ENCODE measurements around the gene PRR20D.
"Not testable (repeated sequence)": the region's sequence is repeated elsewhere in the genome, so short reads cannot be mapped to it uniquely, and the experiment has no call there.

The PRR20D gene

DNA sequence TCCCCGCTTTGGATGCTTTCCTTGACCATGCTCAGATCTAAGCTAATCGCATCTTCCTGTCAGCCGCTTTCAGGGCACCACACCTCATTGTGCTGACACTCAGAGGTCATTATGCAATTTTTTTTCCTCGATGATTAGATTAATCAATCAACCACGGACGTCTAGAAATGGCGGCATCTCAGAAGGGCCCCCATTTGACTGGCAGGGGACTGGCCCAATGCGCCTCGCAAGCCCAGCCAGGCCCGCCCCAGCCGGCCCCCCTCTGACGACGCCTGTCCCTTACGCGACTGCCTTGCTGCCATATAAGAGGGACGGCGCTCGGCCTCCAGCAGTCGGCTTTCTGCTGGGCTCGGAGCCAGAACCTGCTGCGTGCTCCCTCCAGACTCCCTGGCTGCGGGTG is at the start of gene PRR20D:
PRR20D (plus strand) TSS at position 301 of the 400 bp plus-strand sequence. CDS start 387 bp downstream, outside the sequence.
- DNase-seq (ENCODE audit: low read depth) = not testable (repeated sequence)

DNA sequence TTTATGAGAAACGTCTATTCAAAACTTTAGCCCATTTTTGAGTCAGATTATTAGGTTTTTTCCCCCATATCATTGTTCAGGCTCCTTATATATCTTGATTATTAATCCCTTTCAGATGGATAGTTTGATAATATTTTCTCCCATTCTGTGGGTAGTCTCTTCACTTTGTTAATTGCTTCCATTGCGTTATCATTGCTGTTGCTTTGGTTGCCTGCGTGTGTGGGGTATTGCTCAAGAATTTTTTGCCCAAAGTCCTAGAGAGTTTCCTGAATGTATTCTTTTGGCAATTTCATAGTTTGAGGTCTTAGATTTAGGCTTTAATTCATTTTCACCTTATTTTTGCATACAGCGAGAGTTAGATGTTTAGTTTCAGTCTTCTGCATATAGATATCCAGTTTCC is 45.5 kb upstream of the PRR20D start:
- DNase-seq (ENCODE audit: low read depth) = no peak

DNA sequence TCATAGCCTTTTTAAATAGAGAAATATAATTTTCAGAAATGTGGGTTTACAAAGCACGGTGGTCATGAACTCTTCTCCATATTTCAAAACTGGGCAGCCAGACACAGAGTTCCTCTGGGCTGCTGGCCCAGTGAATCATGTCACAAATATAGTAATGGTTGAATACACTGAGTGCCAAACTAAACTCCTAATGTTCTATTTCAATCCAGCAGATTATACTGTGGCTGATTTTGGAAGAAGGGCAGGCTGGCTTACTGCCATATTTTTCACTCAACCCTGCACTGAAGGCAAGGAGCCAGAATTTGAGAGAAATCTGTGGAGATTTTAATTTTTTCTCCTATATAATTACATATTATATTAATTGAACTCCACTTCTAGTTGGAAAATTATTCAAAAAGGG is 36.8 kb upstream of the PRR20D start:
- no peak for DNase-seq (ENCODE audit: low read depth)

DNA sequence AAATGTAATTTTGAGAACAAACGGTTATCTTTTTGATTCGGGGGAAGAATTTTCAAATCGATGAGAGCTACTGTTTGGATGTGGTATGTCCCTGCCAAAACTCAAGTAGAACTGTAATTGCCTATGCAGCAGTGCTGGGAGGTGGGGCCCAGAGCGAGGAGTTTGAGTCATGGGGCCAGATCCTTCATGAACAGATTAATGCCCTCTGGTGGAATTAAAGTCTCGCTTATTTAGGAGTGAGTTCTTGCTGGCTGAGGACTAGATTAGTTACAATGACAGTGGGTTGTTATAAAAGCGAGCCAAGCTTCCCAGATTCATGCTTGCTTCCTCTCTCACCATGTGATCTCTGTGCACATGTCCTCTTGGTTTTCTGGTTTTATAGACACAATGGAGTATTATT is 31.5 kb upstream of the PRR20D start:
- DNase-seq (ENCODE audit: low read depth) = no peak

DNA sequence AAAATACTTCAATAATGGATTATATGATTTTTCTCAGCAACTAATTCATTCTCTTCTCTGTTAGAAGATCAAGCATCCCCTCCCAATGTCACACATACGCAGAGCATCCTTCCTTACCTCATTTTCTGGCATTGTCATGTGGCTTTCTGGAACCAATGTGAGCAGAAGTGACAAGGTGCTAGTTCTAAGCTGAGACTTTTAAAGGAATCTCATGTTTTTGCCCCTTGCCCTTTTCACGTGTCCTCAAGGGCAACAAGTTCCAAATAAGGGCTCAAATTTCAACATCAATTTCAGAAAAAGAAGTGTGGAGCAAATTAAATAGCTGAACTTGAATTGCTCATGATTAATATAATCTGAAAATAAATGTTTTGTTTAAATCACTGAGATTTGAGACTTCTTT is 24.3 kb upstream of the PRR20D start:
- DNase-seq (ENCODE audit: low read depth) = no peak

DNA sequence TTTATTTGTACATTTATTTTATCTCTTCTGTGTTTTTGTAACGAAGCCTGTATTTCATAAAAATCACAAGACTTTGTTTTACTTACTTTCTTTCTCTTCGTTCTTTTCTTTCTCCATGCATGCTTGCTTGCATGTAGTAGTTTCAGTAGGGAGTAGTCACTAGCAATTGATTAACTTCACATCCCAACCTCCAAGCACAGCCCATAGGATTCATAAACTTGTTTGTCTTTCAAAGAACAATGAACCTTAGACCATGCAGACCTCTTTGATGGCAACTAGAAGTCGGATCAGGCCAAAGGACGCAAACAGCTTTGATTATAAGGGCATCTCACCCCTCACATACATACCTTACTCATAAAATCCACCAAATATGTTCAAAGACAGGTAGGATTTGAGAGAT is 22.8 kb upstream of the PRR20D start:
- DNase-seq (ENCODE audit: low read depth) = no peak

DNA sequence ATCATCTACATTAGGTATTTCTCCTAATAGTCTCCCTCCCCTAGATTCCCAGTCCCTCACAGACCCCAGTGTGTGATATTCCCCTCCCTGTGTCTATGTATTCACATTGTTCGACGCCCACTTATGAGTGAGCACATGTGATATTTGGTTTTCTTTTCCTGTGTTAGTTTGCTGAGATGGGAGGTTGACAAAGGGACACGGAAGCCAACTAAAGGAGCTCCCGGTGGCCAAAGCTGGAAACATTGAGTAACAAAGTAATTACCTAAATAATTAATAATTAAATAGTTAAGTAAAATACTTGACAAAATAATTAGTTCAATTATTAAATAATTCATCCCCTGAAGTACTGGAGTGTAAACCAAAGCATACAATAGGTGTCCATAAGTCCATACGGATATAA is 21.4 kb upstream of the PRR20D start:
- no peak for DNase-seq (ENCODE audit: low read depth)

DNA sequence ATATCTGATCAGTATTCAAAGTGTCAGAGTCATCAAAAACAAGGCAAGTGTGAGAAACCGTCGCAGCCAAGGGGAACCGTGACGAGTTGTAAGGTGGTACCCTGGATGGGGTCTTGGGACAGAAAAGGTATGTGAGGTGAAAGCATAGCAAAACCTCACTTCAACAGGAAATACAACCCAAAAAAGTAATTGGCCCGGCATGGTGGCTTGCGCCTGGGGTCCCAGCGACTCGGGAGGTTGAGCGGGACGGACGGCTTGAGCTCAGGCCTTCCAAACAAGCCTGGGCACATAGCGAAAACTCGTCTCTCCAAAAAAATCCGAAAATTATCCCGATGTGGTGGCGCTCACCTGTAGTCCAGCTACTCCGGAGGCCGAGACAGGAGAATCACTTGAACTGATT is 20.7 kb upstream of the PRR20D start:
- not testable (repeated sequence) for DNase-seq (ENCODE audit: low read depth)

DNA sequence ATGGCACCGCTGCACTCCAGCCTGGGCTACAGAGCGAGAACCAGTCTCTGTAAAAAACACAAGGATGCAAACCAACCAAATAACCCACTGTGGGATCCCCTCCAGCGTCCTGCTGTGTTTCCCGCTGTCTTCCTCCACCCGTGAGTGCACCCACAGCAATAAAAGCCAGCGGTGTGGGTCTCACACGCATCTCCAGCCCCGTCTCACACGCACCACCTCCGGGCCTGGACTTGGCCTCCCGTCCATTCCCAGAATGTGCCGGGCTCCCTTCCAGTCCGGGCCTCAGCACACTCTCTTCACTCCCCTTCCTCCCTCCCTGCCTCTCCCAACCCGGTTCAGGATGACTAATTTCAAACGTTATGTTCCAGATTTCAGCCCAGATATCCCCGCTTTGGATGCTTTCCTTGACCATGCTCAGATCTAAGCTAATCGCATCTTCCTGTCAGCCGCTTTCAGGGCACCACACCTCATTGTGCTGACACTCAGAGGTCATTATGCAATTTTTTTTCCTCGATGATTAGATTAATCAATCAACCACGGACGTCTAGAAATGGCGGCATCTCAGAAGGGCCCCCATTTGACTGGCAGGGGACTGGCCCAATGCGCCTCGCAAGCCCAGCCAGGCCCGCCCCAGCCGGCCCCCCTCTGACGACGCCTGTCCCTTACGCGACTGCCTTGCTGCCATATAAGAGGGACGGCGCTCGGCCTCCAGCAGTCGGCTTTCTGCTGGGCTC is 20.0 kb upstream of the PRR20D start, which contains the start of gene PRR20A:
PRR20A (plus strand) TSS at position 684 of the 734 bp plus-strand sequence. CDS start 387 bp downstream, outside the sequence.
- DNase-seq (ENCODE audit: low read depth) = not testable (repeated sequence)

DNA sequence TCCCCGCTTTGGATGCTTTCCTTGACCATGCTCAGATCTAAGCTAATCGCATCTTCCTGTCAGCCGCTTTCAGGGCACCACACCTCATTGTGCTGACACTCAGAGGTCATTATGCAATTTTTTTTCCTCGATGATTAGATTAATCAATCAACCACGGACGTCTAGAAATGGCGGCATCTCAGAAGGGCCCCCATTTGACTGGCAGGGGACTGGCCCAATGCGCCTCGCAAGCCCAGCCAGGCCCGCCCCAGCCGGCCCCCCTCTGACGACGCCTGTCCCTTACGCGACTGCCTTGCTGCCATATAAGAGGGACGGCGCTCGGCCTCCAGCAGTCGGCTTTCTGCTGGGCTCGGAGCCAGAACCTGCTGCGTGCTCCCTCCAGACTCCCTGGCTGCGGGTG is 13.2 kb upstream of the PRR20D start, which contains the start of gene PRR20B:
PRR20B (plus strand) TSS at position 301 of the 400 bp plus-strand sequence. CDS start 387 bp downstream, outside the sequence.
- not testable (repeated sequence) for DNase-seq (ENCODE audit: low read depth)

DNA sequence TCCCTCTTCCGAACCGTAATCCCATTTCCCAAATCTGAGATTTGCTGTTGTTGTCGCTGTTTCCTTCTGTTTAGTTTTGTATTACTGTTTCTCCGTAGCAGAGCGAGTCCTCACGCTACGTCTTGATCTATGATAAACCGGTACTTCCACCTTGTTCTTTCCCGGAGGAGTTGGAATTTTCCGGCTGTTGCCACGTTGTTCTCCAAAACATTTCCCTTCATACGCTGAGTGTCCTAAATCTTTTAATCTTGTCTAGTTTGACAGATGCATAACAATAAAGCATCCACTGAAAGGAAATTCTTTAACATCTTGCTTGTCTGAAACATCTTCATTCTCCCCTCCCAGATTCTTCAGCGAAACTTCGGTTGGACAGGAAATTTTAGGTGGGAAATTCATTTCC is 12.3 kb upstream of the PRR20D start:
- DNase-seq (ENCODE audit: low read depth) = not testable (repeated sequence)

DNA sequence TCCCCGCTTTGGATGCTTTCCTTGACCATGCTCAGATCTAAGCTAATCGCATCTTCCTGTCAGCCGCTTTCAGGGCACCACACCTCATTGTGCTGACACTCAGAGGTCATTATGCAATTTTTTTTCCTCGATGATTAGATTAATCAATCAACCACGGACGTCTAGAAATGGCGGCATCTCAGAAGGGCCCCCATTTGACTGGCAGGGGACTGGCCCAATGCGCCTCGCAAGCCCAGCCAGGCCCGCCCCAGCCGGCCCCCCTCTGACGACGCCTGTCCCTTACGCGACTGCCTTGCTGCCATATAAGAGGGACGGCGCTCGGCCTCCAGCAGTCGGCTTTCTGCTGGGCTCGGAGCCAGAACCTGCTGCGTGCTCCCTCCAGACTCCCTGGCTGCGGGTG is 6.7 kb upstream of the PRR20D start, which contains the start of gene PRR20C:
PRR20C (plus strand) TSS at position 301 of the 400 bp plus-strand sequence. CDS start 387 bp downstream, outside the sequence.
- not testable (repeated sequence) for DNase-seq (ENCODE audit: low read depth)

DNA sequence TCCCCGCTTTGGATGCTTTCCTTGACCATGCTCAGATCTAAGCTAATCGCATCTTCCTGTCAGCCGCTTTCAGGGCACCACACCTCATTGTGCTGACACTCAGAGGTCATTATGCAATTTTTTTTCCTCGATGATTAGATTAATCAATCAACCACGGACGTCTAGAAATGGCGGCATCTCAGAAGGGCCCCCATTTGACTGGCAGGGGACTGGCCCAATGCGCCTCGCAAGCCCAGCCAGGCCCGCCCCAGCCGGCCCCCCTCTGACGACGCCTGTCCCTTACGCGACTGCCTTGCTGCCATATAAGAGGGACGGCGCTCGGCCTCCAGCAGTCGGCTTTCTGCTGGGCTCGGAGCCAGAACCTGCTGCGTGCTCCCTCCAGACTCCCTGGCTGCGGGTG is 6.5 kb downstream of the PRR20D start, which contains the start of gene PRR20E:
PRR20E (plus strand) TSS at position 301 of the 400 bp plus-strand sequence. CDS start 387 bp downstream, outside the sequence.
- not testable (repeated sequence) for DNase-seq (ENCODE audit: low read depth)

DNA sequence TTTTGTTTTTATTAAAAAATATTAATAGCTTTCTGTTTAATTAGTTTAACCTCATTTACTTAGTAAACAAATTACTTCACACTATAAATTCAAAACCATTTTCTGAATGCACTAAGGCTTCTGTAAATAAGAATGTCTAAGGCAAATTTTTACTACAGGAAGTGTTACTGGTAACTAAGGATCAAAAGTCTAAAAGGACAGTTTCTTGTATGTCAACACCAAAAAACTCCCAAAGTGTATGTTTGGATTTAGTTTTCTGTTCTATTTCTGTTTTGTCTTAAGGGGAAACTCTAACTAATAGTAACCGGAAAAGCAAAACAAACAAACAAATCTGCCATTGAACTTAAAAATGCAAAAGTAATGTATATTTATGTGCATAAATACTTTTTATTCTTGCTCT is 31.2 kb downstream of the PRR20D start:
- no peak for DNase-seq (ENCODE audit: low read depth)

DNA sequence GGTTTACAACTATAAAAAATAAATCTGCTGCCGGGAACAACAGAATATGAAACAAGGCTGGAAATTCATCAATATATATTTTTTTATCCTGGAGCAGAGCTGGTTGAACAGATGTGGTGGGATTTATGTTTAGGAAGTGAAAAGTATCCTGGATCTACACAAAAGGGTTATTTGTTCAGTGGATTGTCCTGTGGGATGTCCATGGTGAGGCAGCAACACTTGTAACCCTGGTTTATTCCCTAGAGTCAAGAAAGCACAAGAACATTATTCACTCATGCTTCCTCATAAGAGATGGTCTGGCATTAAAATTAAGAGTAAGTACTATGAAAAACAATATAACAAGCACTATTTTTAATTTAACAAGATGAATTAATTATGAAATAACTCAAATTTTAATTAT is 52.6 kb downstream of the PRR20D start:
- DNase-seq (ENCODE audit: low read depth) = no peak

Measured in ELR (cell line).